HG03039 (cell line): ENCODE measurements around the gene SLAMF1.
"Not testable (repeated sequence)": the region's sequence is repeated elsewhere in the genome, so short reads cannot be mapped to it uniquely, and the experiment has no call there.

Experiments used
- ATAC-seq: cut with Tn5 transposase; IDR thresholded peaks from one replicate; pipeline ENCODE4 v1.9.1; 2021; ENCODE audit warnings: mild to moderate bottlenecking, moderate library complexity; ENCODE audit not compliant: unreplicated experiment

SLAMF1 gene

GRCh38 chr1:160607011-160607671 is 39.7 kb downstream of the SLAMF1 start:
- ATAC-seq, result peak; percentile 51

GRCh38 chr1:160606611-160607010 is 40.2 kb downstream of the SLAMF1 start:
- no peak for ATAC-seq

- no peak for ATAC-seq
Observed at GRCh38 chr1:160605792-160606479, 40.9 kb downstream of the SLAMF1 start.

GRCh38 chr1:160605205-160605604 is 41.6 kb downstream of the SLAMF1 start:
- no peak for ATAC-seq

- no peak for ATAC-seq
Observed at GRCh38 chr1:160597705-160598104, 49.1 kb downstream of the SLAMF1 start.

GRCh38 chr1:160597051-160597450 is 49.8 kb downstream of the SLAMF1 start:
- no peak for ATAC-seq

GRCh38 chr1:160590488-160590887 is 56.4 kb downstream of the SLAMF1 start:
- ATAC-seq, result no peak

GRCh38 chr1:160588468-160588867 is 58.4 kb downstream of the SLAMF1 start:
- ATAC-seq, result no peak

GRCh38 chr1:160584784-160585183 is 62.1 kb downstream of the SLAMF1 start:
- ATAC-seq, result no peak

- ATAC-seq, result not testable (repeated sequence)
Observed at GRCh38 chr1:160582976-160583375, 63.9 kb downstream of the SLAMF1 start.

- ATAC-seq, result no peak
Observed at GRCh38 chr1:160581961-160582360, 64.9 kb downstream of the SLAMF1 start.

- no peak for ATAC-seq
Observed at GRCh38 chr1:160580221-160580812, 66.5 kb downstream of the SLAMF1 start.

GRCh38 chr1:160579216-160579701 is 67.6 kb downstream of the SLAMF1 start, which contains the start of gene CD84:
Gene CD84, minus strand, starts transcription at chr1:160579496. Its CDS starts 59 bp downstream, at chr1:160579437.
- ATAC-seq, result no peak

GRCh38 chr1:160578525-160579191 is 68.2 kb downstream of the SLAMF1 start:
- no peak for ATAC-seq

- no peak for ATAC-seq
Observed at GRCh38 chr1:160578175-160578524, 68.7 kb downstream of the SLAMF1 start.

- ATAC-seq, result no peak
Observed at GRCh38 chr1:160577671-160578070, 69.2 kb downstream of the SLAMF1 start.

GRCh38 chr1:160576884-160577283 is 70.0 kb downstream of the SLAMF1 start:
- ATAC-seq, result no peak

- ATAC-seq, result no peak
Observed at GRCh38 chr1:160576390-160576789, 70.5 kb downstream of the SLAMF1 start.

GRCh38 chr1:160575112-160575664 is 71.7 kb downstream of the SLAMF1 start:
- no peak for ATAC-seq

- no peak for ATAC-seq
Observed at GRCh38 chr1:160570840-160571239, 76.0 kb downstream of the SLAMF1 start.

- no peak for ATAC-seq
Observed at GRCh38 chr1:160569806-160570205, 77.0 kb downstream of the SLAMF1 start.
